A549 (cell line): Measurements from ENCODE around the gene SUPT20HL1. TPM values are rescaled to one million over a fixed set of nuclear protein-coding genes. Genes with fewer than 3 reads are reported as not detected.

Source experiments
- ATAC-seq, 2 experiments: fragments of 200-7000 bp in 1 of 2; fragments of >200 bp in 1 of 2; cut with Nextera tagmentation in 1 of 2; cut with Tn5 transposase in 1 of 2; 3 replicates each; pipeline versions ENCODE4 v1.8.0 to v1.9.1; 2018 to 2020; ENCODE audit warnings: mild to moderate bottlenecking in 1 of 2, moderate library complexity in 1 of 2
- CTCF ChIA-PET: fragments of 300-600 bp; sonication (Branson Sonifier 250); formaldehyde crosslinking; extraction: SDS; loops from one replicate; lab custom pipeline; 2021; ENCODE audit warnings: antibody characterized with exemption, inconsistent platforms; lab: Yijun Ruan, JAX
- POLR2A ChIA-PET: fragments of 350-600 bp; formaldehyde crosslinking; extraction: SDS; loops from one replicate; lab custom pipeline; 2021; ENCODE audit warnings: antibody characterized with exemption, inconsistent platforms; lab: Yijun Ruan, JAX
- DNase-seq, 2 experiments: peaks; one replicate each; pipeline versions ENCODE4 v3.0.0 to v3.0.0-alpha.2; 2011 to 2016; ENCODE audit warnings: low read depth in 1 of 2, low spot score in 1 of 2
- FAIRE-seq: peaks from 2 replicates; lab custom pipeline; 2011; peaks lifted over from hg19 to GRCh38; lab: Jason Lieb, UNC
- H3K27ac ChIP-seq, 2 experiments: fragments of >200 bp; sonication (Bioruptor Twin); formaldehyde crosslinking; 3 replicates each; pipeline ENCODE4 v1.5.1; 2016 to 2017
- H3K4me1 ChIP-seq: fragments of >200 bp; sonication (Bioruptor Twin); formaldehyde crosslinking; 3 replicates; pipeline ENCODE4 v1.6.1; 2016
- H3K4me2 ChIP-seq: fragments of >200 bp; sonication (Bioruptor Twin); formaldehyde crosslinking; 3 replicates; pipeline ENCODE4 v1.6.1; 2016
- H3K4me3 ChIP-seq: fragments of >200 bp; sonication (Bioruptor Twin); formaldehyde crosslinking; 3 replicates; pipeline ENCODE4 v1.5.1; 2016
- H3K9me3 ChIP-seq: fragments of >200 bp; sonication (Bioruptor Twin); formaldehyde crosslinking; 3 replicates; pipeline ENCODE4 v1.6.1; 2016
- BCL3 ChIP-seq: fragments of >200 bp; sonication (Bioruptor Twin); formaldehyde crosslinking; IDR thresholded peaks from 3 replicates; pipeline ENCODE4 v1.6.1; 2016
- CBX2 ChIP-seq: fragments of 200-600 bp; sonication (generic); IDR thresholded peaks from 2 replicates; pipeline ENCODE4 v1.6.1; 2016; ENCODE audit warnings: low read depth, mild to moderate bottlenecking, borderline replicate concordance
- CEBPB ChIP-seq, 2 experiments: fragments of >200 bp in 1 of 2; sonication (Bioruptor Twin) in 1 of 2; formaldehyde crosslinking in 1 of 2; IDR thresholded peaks; 2 replicates each; pipeline ENCODE4 v1.6.1; 2012 to 2016
- CTCF ChIP-seq: fragments of >200 bp; sonication (Bioruptor Twin); formaldehyde crosslinking; IDR thresholded peaks from 3 replicates; pipeline ENCODE4 v1.5.1; 2016
- EHF ChIP-seq: fragments of 250-450 bp; sonication (Bioruptor Pico); IDR thresholded peaks from 2 replicates; pipeline ENCODE4 v1.5.0; 2020; ENCODE audit warnings: mild to moderate bottlenecking
- EHMT2 ChIP-seq: fragments of 200-600 bp; sonication (generic); IDR thresholded peaks from 2 replicates; pipeline ENCODE4 v1.6.1; 2016; ENCODE audit warnings: antibody characterized with exemption, low read depth, mild to moderate bottlenecking, moderate library complexity
- ELK1 ChIP-seq: fragments of 150-350 bp; IDR thresholded peaks from 2 replicates; pipeline ENCODE4 v1.6.1; 2014; ENCODE audit warnings: low read depth, mild to moderate bottlenecking, low read length
- EP300 ChIP-seq, 2 experiments: fragments of >200 bp; sonication (Bioruptor Twin); formaldehyde crosslinking; IDR thresholded peaks; 2 replicates in 1 of 2; 3 replicates in 1 of 2; pipeline ENCODE4 v1.6.1; 2016 to 2017
- FOSL2 ChIP-seq, 2 experiments: fragments of 450-650 bp in 1 of 2; fragments of >200 bp in 1 of 2; sonication (Bioruptor Twin) in 1 of 2; formaldehyde crosslinking; IDR thresholded peaks; 2 replicates each; pipeline versions ENCODE4 v1.5.0 to v1.6.1; 2016 to 2020; ENCODE audit warnings: mild to moderate bottlenecking in 1 of 2, moderate library complexity in 1 of 2
- FOXS1 ChIP-seq: fragments of 250-450 bp; sonication (Bioruptor Pico); IDR thresholded peaks from 2 replicates; pipeline ENCODE4 v1.5.0; 2020; ENCODE audit warnings: mild to moderate bottlenecking, moderate library complexity
- HDAC2 ChIP-seq: fragments of 200-600 bp; sonication (generic); IDR thresholded peaks from 2 replicates; pipeline ENCODE4 v1.6.1; 2016
- HES2 ChIP-seq: fragments of >200 bp; sonication (Bioruptor Twin); formaldehyde crosslinking; IDR thresholded peaks from 2 replicates; pipeline ENCODE4 v1.6.1; 2016
- HMGXB4 ChIP-seq: fragments of 250-450 bp; sonication (Bioruptor Pico); IDR thresholded peaks from 2 replicates; pipeline ENCODE4 v1.5.0; 2021; ENCODE audit warnings: mild to moderate bottlenecking, moderate library complexity, borderline replicate concordance
- HOXB13 ChIP-seq: fragments of 250-450 bp; sonication (Bioruptor Pico); IDR thresholded peaks from 2 replicates; pipeline ENCODE4 v1.5.0; 2020; ENCODE audit warnings: low read depth, mild to moderate bottlenecking, moderate library complexity
- JUN ChIP-seq, 2 experiments: fragments of >200 bp; sonication (Bioruptor Twin); formaldehyde crosslinking; IDR thresholded peaks; 2 replicates in 1 of 2; 3 replicates in 1 of 2; pipeline ENCODE4 v1.6.1; 2016 to 2017
- JUNB ChIP-seq: fragments of >200 bp; sonication (Bioruptor Twin); formaldehyde crosslinking; IDR thresholded peaks from 2 replicates; pipeline ENCODE4 v1.6.1; 2016
- KDM1A ChIP-seq: fragments of 200-600 bp; sonication (generic); IDR thresholded peaks from 2 replicates; pipeline ENCODE4 v1.6.1; 2016; ENCODE audit warnings: low read depth, mild to moderate bottlenecking
- KDM5A ChIP-seq: fragments of 200-600 bp; sonication (generic); IDR thresholded peaks from 2 replicates; pipeline ENCODE4 v1.6.1; 2016; ENCODE audit warnings: antibody characterized with exemption, mild to moderate bottlenecking
- MAZ ChIP-seq: fragments of 150-350 bp; IDR thresholded peaks from 2 replicates; pipeline ENCODE4 v1.6.1; 2014; ENCODE audit warnings: antibody characterized with exemption, low read depth, low read length, borderline replicate concordance
- MYC ChIP-seq: IDR thresholded peaks from 2 replicates; pipeline ENCODE4 v1.6.1; 2012; ENCODE audit warnings: mild to moderate bottlenecking, inconsistent platforms, low read length, improper control_type of control experiment, borderline replicate concordance
- NR3C1 ChIP-seq: fragments of >200 bp; sonication (Bioruptor Twin); formaldehyde crosslinking; IDR thresholded peaks from 3 replicates; pipeline ENCODE4 v1.6.1; 2017
- PBX3 ChIP-seq: IDR thresholded peaks from 2 replicates; pipeline ENCODE4 v1.6.1; 2012
- RCOR1 ChIP-seq: fragments of 150-350 bp; IDR thresholded peaks from 2 replicates; pipeline ENCODE4 v1.6.1; 2014; ENCODE audit warnings: antibody characterized with exemption, low read length, low read depth
- SMC3 ChIP-seq: fragments of >200 bp; sonication (Bioruptor Twin); formaldehyde crosslinking; IDR thresholded peaks from 3 replicates; pipeline ENCODE4 v1.6.1; 2018; ENCODE audit warnings: inconsistent platforms
- TFCP2L1 ChIP-seq: fragments of 250-450 bp; sonication (Bioruptor Pico); IDR thresholded peaks from 2 replicates; pipeline ENCODE4 v1.5.0; 2021; ENCODE audit warnings: mild to moderate bottlenecking
- TP53 ChIP-seq: fragments of 250-450 bp; sonication (Bioruptor Pico); IDR thresholded peaks from 2 replicates; pipeline ENCODE4 v1.5.0; 2021; ENCODE audit warnings: mild to moderate bottlenecking, moderate library complexity
- USF2 ChIP-seq: fragments of 450-650 bp; IDR thresholded peaks from 2 replicates; pipeline ENCODE4 v1.6.1; 2014; ENCODE audit warnings: antibody characterized with exemption
- ZC3H11A ChIP-seq: fragments of 450-650 bp; IDR thresholded peaks from 2 replicates; pipeline ENCODE4 v1.6.1; 2014; ENCODE audit warnings: antibody characterized with exemption, mild to moderate bottlenecking
- ZFP36 ChIP-seq: fragments of 450-650 bp; IDR thresholded peaks from 2 replicates; pipeline ENCODE4 v1.6.1; 2014; ENCODE audit warnings: borderline replicate concordance; ENCODE audit not compliant: partially characterized antibody
- ZNF302 ChIP-seq: fragments of 250-450 bp; sonication (Bioruptor Pico); IDR thresholded peaks from 2 replicates; pipeline ENCODE4 v1.9.0; 2021; ENCODE audit warnings: inconsistent platforms, mild to moderate bottlenecking, moderate library complexity
- WGBS: methylation state at CpG from one replicate; pipeline ENCODE4 v1.1.6; 2017; ENCODE audit errors: missing lambda C conversion rate; 5-methylcytosine and 5-hydroxymethylcytosine counted together
- polyA plus RNA-seq, 4 experiments: library from polyadenylated mRNA; depleted of rRNA in 3 of 4; stranded (reverse); fragments of >200 nt; fragmentation: RNase III in 1 of 4; extraction: RNeasy Plus Mini Kit Qiagen cat#74134 plus additional on column Dnase treatment in 1 of 4; gene quantifications; 2 replicates in 3 of 4; 3 replicates in 1 of 4; pipeline ENCODE4 v1.2.3, GENCODE V29; 2011 to 2017

The SUPT20HL1 gene
- polyA plus RNA-seq, 2 of the 4 experiments (the other 2 are of a cell fraction), result not detected

- TF ChIP-seq USF2 (no peak), MAZ (no peak), ZC3H11A (no peak), TFCP2L1 (no peak), HMGXB4 (CRISPR knock-in tag) (no peak), BCL3 (no peak), FOXS1 (CRISPR knock-in tag) (no peak), ZFP36 (no peak), RCOR1 (no peak), CTCF (no peak), ZNF302 (CRISPR knock-in tag) (no peak), HDAC2 (no peak), ELK1 (no peak), EHF (no peak)
- WGBS, result 6% methylated on average over 1 of the region's 1 CpG
- H3K4me1 ChIP-seq, result no peaks in the 10 kb centered on the region
- ATAC-seq, result no peak
- ChIA-PET CTCF (no interaction called here), POLR2A (no interaction called here)
- H3K27ac ChIP-seq, result no peak overlapping the region
- no peak for DNase-seq
- no peak overlapping the region for H3K4me2 ChIP-seq
- H3K4me3 ChIP-seq, result no peak overlapping the region
- no peaks in the 10 kb centered on the region for H3K9me3 ChIP-seq
- no peak for FAIRE-seq
Measured at GRCh38 chrX:24317567-24317966, 42.9 kb upstream of the SUPT20HL1 start.

GRCh38 chrX:24321741-24322395 lies 38.6 kb upstream of the SUPT20HL1 start:
- TF ChIP-seq KDM1A (no peak), JUN (IDR thresholded peaks at IDR 0.05) (no peak), EP300 (IDR thresholded peaks at IDR 0.05) (no peak), HOXB13 (CRISPR knock-in tag) (no peak), HES2 (no peak), NR3C1 (no peak), CBX2 (no peak), TP53 (no peak), PBX3 (no peak), EHMT2 (no peak), MYC (no peak), SMC3 (no peak), CEBPB (IDR thresholded peaks at IDR 0.05) (no peak), KDM5A (no peak), JUNB (no peak), BCL3 (no peak), FOSL2 (IDR thresholded peaks at IDR 0.05) (no peak), FOSL2 (CRISPR knock-in tag; IDR thresholded peaks at IDR 0.05) (no peak)

More at GRCh38 chrX:24321741-24322395, 38.6 kb upstream of the SUPT20HL1 start:
- no peak overlapping the region for H3K27ac ChIP-seq
- ChIA-PET CTCF (no interaction called here), POLR2A (interaction anchor here (0.7 kb wide), 1 partner anchor 10 kb away, joined by 5 read pairs; no protein-coding TSS in a partner anchor)
- no peak overlapping the region for H3K4me3 ChIP-seq
- no peaks in the 10 kb centered on the region for H3K4me1 ChIP-seq
- FAIRE-seq, result peak; percentile 43
- WGBS, result 87% methylated on average over 1 of the region's 4 CpGs
- ATAC-seq, result no peak
- no peak overlapping the region for H3K4me2 ChIP-seq
- no peaks in the 10 kb centered on the region for H3K9me3 ChIP-seq
- DNase-seq, result no peak
